Right lung (tissue), 5 donors: ENCODE results near the gene GSTO2. TPM values are rescaled to one million over a fixed set of nuclear protein-coding genes. Genes with fewer than 3 reads are reported as not detected.

Experiments
- DNase-seq, 2 donors: peaks; one replicate each; pipeline ENCODE4 v3.0.0-alpha.2; 2013
- polyA plus RNA-seq, 5 donors: library from polyadenylated mRNA; unstranded; fragments of 120-200 nt; gene quantifications; one replicate each; pipeline versions ENCODE4 v1.2.1 to v1.2.3, GENCODE V29; 2013; ENCODE audit warnings: inconsistent platforms in 1 of 5, low replicate concordance in 1 of 5; ENCODE audit not compliant: insufficient read length in 5 of 5, insufficient read depth in 1 of 5

Gene GSTO2
- polyA plus RNA-seq, 5 donors = 21.9 to 32.2 (median 27.3) TPM

DNA sequence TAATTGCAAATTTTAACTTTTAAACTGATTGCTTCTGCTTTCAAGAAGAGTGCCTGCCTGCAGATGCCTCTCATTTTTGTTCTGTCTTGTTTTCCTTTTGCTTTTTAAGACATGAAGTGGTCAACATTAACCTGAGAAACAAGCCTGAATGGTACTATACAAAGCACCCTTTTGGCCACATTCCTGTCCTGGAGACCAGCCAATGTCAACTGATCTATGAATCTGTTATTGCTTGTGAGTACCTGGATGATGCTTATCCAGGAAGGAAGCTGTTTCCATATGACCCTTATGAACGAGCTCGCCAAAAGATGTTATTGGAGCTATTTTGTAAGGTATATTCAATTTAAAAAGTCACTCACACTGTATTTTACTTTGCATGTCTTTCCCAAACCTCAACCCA lies 8.8 kb downstream of the GSTO2 start:
- no peak for DNase-seq

DNA sequence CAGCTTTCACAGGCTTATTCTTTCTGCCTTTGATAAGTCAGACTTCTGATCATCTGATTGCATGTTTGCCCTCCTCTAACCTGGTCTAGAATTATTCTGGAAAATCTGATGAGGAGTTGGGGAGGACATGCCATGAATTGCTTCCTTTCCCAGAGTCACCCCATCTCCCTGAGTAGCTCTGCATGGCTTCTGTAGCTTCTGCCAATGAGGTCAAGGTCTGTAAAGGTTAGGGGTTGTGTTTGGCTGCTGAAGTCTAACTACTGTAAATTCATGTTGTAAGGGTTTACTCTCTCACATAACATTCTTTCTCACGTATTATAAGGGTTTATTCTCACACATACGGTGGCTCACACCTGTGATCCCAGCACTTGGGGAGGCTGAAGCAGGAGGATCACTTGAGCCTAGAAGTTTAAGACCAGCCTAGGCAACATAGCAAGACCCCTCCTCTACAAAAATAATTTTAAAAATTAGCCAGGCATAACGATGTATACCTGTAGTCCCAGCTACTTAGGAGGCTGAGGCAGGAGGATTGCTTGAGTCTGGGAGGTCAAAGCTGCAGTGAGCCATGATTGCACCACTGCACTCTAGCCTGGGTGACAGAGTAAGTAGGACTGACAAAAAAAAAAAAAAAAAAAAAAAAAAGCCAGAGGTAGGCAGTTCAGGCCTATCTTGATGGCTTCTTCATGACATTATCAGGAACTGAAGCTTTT lies 10.7 kb downstream of the GSTO2 start:
- DNase-seq = no peak

GRCh38 chr10:104281694-104282093 lies 12.7 kb downstream of the GSTO2 start:
- DNase-seq = no peak

DNA sequence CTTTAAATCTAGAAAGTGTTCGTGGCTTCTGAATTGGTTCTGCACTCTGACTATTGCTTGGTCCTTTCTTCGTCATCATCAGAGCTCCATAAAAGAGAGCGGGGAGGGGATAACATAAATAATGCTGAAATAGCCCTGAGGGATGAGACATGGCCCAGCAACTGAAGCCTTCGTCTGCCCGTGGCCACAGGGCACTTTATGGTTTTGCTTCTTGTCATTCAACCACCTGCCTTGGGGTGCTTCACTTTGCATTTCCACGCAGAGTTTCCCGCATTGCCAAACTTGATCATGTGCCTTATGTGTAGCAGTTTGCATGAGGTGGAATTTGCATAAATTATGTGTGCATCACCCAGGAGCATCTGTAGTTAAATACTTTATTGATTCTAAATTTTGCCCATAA lies 15.9 kb downstream of the GSTO2 start:
- no peak for DNase-seq

- DNase-seq = no peak
Observed at GRCh38 chr10:104286939-104287338, 18.0 kb downstream of the GSTO2 start.

DNA sequence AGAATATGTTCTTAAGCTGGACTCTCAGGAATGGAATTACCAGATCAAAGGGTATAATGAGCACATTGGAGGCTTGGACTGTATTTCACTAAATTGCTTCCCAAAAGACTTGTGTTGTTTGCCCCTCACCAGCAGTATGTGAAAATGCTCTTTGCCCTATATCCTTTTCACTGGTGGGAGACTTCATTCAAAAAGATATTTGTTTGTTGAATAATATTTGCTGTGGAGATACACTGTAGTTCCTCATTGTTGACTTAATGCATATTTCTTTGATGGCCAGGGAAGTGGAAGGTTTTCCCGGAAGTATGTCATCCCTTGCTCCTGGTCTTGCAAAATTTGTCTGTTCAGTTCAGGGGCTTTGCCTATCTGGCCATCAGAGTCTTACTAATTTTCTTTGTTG lies 19.4 kb downstream of the GSTO2 start:
- no peak for DNase-seq

- DNase-seq = peak; percentile 83 to 88
Observed at GRCh38 chr10:104291439-104291951, 22.5 kb downstream of the GSTO2 start.

- no peak for DNase-seq
Observed at GRCh38 chr10:104293011-104293410, 24.0 kb downstream of the GSTO2 start.

DNA sequence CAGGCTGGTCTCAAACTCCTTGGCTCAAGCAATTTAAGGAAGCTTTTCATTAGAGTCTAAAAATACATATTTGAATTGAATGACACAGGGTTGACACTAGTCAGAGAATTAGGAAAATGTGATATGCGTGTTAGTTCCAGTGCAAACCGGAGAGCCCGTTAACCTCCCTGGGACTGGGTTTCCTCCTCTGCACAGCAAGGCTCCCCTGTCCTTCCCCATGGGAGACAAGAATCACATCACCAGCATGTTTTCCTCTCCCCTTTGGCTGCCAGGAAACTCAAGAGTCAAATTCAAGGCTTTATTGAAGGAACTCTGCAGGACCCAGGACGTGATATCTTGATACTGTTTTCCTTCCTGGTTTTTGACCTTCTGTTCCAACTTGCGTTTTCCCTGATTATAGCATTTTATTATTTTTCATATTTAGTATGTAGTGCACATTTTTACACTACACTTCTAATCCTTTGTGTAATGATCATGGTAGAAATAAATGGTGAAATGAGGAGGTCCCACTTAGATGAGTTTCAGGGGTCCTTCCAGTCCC lies 24.9 kb downstream of the GSTO2 start:
- DNase-seq = no peak

DNA sequence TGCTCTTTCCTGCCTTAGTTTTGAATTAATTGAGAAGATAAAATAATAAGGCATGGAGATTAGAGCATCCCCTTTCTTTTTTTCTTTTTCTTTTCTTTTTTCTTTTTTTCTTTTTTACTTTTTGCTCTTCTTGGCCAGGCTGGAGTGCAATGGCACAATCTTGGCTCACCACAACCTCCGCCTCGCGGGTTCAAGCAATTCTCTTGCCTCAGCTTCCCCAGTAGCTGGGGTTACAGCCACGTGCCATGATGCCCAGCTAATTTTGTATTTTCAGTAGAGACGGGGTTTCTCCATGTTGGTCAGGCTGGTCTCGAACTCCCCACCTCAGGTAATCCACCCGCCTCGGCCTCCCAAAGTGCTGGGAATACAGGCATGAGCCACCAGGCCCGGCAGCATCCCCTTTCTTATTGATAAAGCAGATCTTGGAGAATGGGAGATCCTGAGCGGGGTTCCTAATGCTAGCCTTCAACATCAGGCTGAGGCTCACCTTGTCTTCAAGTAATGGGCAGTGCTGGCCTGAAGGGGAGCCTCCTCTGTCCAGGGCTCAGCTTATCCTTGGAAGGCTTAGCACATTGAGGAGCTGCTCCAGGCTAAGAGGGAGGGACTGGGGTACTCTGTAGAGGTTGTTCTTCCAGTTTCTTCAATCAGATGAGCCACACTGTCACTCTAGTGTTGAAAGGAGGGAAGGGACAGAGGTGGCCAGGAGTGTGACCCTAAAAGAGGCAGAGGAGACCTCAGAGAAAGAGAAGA lies 27.9 kb downstream of the GSTO2 start:
- DNase-seq = no peak

GRCh38 chr10:104297697-104298660 lies 29.0 kb downstream of the GSTO2 start:
- DNase-seq = no peak

DNA sequence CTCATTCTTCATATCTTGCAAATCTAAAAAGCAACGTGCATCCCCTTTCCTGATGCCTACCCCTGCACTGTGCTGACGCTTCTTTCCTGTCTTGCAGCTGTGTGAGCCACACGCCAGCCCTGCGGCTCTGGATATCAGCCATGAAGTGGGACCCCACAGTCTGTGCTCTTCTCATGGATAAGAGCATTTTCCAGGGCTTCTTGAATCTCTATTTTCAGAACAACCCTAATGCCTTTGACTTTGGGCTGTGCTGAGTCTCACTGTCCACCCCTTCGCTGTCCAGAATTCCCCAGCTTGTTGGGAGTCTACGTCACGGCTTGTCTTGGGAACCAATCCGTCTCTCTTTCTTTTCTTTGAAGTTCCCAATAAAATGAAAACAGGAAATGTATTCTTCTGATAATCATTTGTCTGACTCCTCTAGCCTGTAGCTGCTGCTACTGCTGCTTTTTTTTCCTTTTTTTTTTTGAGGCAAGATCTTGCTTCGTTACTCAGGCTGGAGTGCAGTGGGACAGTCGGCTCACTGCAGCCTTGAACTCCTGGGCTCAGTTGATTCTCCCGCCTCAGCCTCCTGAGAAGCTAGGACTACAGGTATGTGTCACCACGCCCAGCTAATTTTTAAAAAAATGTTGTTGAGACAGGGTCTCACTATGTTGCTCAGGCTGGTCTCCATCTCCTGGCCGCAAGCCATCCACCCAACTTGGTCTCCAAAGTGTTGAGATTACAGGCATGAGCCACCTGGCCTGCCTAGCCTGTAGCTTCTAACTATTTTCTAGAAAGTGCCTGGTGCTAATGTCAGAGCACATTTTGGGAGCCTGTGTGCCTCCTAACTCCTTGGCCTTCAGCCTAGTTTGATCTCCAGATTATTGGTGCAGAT lies 30.3 kb downstream of the GSTO2 start:
- peak; percentile 55 to 69 for DNase-seq

DNA sequence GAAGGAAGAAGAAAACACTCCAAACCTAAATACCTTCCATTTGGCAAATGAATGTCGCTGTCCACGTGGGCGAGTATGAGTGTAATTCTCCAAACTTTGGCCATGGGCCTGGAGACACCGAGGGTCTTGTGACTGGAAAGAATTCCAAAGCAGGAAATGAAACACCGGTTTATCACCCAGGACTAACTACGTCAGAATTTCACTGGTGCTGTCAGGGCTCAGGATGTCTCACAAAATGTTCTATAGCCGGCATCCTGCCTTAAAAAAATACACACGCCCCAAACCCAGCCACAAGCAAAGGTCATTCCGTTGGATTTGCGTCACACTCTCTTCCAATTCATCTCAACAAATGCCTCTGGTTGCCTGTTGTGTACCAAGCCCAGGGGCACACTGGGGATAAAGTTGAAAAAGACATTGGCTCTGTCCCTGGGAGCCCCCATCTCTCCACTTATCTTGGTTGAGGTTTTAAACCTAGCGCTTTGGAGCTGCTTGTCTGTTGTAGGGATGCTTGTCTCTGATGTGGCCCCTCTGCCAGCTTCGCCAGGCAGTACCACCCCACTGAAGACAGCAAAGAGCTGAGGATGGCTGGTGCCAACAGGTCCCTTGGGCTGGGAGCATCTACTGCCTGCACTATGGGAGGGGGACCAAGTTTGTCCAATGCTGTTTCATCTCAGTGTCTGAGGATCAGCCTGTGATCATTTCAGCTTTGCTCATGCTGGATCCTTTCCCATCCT lies 31.2 kb downstream of the GSTO2 start:
- DNase-seq = peak; percentile 40 to 62

DNA sequence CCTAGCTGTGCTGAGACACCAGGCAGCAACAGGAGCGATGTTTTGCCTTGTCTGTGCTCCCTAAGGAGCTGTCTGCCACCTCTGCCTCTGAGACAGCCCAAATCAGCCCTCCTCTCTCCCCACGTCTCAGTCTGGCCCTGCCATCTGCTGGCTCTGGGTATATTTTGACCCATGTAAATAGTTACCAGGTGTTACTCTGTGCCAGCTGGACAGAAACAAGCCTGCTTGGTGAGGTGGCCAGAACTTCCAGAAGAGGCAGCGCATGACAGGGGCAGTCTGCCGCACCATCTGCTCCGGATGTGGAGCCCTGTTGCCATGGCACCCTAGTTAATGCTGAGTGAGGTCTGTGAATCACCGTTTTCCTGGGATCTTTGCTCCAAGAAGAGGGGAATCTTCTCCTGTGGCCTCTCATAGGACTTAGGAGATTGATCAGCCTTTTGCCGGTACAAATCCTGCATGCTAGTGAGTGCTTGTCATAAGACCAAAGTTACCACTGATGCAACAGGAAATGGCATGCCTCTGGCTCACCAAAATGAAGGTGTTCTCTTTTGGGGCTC lies 31.8 kb downstream of the GSTO2 start:
- peak; percentile 48 to 66 for DNase-seq

GRCh38 chr10:104301907-104302690 lies 33.1 kb downstream of the GSTO2 start:
- no peak for DNase-seq

- DNase-seq = no peak
Observed at GRCh38 chr10:104303594-104304355, 34.8 kb downstream of the GSTO2 start.

GRCh38 chr10:104304356-104304745 lies 35.4 kb downstream of the GSTO2 start:
- DNase-seq = no peak

GRCh38 chr10:104304927-104305326 lies 35.9 kb downstream of the GSTO2 start:
- DNase-seq = no peak
